GM23338 (cell line): ENCODE results near the gene ECT2. TPM values are rescaled to one million over a fixed set of nuclear protein-coding genes. Genes with fewer than 3 reads are reported as not detected.

ENCODE experiments used
- ATAC-seq: fragments of 200-7000 bp; cut with Tn5 transposase; 3 replicates; pipeline ENCODE4 v1.9.1; 2020
- DNase-seq: peaks from one replicate; pipeline ENCODE4 v3.0.0-alpha.2; 2015; ENCODE audit warnings: low spot score
- H2AFZ ChIP-seq: fragments of 200-600 bp; sonication (generic); 2 replicates; pipeline ENCODE4 v1.8.0; 2016; ENCODE audit warnings: antibody characterized with exemption, mild to moderate bottlenecking, moderate library complexity
- H3F3A ChIP-seq: fragments of 200-600 bp; sonication (generic); replicated peaks from 2 replicates; pipeline ENCODE4 v1.8.0; 2017; ENCODE audit warnings: antibody characterized with exemption, mixed run types, low read depth
- H3K27ac ChIP-seq: fragments of 200-600 bp; sonication (generic); 2 replicates; pipeline ENCODE4 v1.6.1; 2016; ENCODE audit warnings: low read depth
- H3K27me3 ChIP-seq: fragments of 200-600 bp; sonication (generic); 2 replicates; pipeline ENCODE4 v1.8.0; 2016; ENCODE audit warnings: mild to moderate bottlenecking, mixed run types, moderate library complexity; ENCODE audit not compliant: insufficient read depth
- H3K36me3 ChIP-seq: fragments of 200-600 bp; sonication (generic); 2 replicates; pipeline ENCODE4 v1.8.0; 2016; ENCODE audit warnings: mild to moderate bottlenecking; ENCODE audit not compliant: insufficient read depth
- H3K4me1 ChIP-seq: fragments of 200-600 bp; sonication (generic); 2 replicates; pipeline ENCODE4 v1.8.0; 2016; ENCODE audit warnings: mild to moderate bottlenecking, moderate library complexity; ENCODE audit not compliant: insufficient read depth
- H3K4me2 ChIP-seq: fragments of 200-600 bp; sonication (generic); 2 replicates; pipeline ENCODE4 v1.7.1; 2017; ENCODE audit warnings: mixed run types
- H3K4me3 ChIP-seq: fragments of 200-600 bp; sonication (generic); 2 replicates; pipeline ENCODE4 v1.6.1; 2016; ENCODE audit warnings: mixed run types
- H3K79me2 ChIP-seq: fragments of 200-600 bp; sonication (generic); replicated peaks from 2 replicates; pipeline ENCODE4 v1.8.0; 2017; ENCODE audit warnings: mild to moderate bottlenecking; ENCODE audit not compliant: insufficient read depth
- H3K9me2 ChIP-seq: fragments of 200-600 bp; sonication (generic); 2 replicates; pipeline ENCODE4 v1.8.0; 2017; ENCODE audit not compliant: insufficient read depth
- H4K20me1 ChIP-seq: fragments of 200-600 bp; sonication (generic); replicated peaks from 2 replicates; pipeline ENCODE4 v1.8.0; 2017; ENCODE audit warnings: mild to moderate bottlenecking; ENCODE audit not compliant: insufficient read depth
- H3K27ac Mint-ChIP-seq: 2 replicates; pipeline ENCODE4 v1.8.0; 2020; ENCODE audit warnings: inconsistent platforms, mild to moderate bottlenecking, moderate library complexity, mixed read lengths
- H3K27me3 Mint-ChIP-seq: 3 replicates; pipeline ENCODE4 v1.8.0; 2022; ENCODE audit warnings: low read depth, mild to moderate bottlenecking, moderate library complexity, mixed read lengths, inconsistent platforms; ENCODE audit not compliant: insufficient read depth, poor library complexity
- H3K36me3 Mint-ChIP-seq: 3 replicates; pipeline ENCODE4 v1.8.0; 2021; ENCODE audit warnings: low read depth, mild to moderate bottlenecking, inconsistent platforms, moderate library complexity, mixed read lengths
- H3K4me1 Mint-ChIP-seq: 3 replicates; pipeline ENCODE4 v1.8.0; 2020; ENCODE audit warnings: mild to moderate bottlenecking, inconsistent platforms, mixed read lengths
- H3K4me3 Mint-ChIP-seq: 3 replicates; pipeline ENCODE4 v1.8.0; 2021; ENCODE audit warnings: moderate library complexity, mild to moderate bottlenecking, inconsistent platforms, mixed read lengths
- H3K9me3 Mint-ChIP-seq: 3 replicates; pipeline ENCODE4 v1.8.0; 2020; ENCODE audit warnings: moderate library complexity, mild to moderate bottlenecking, inconsistent platforms, mixed read lengths
- CREB1 ChIP-seq: fragments of 250-450 bp; sonication (Bioruptor Pico); IDR thresholded peaks from 2 replicates; pipeline ENCODE4 v1.5.0; 2020; ENCODE audit warnings: low read depth, mild to moderate bottlenecking, moderate library complexity
- CTCF ChIP-seq, 2 experiments: fragments of 200-600 bp in 1 of 2; sonication (generic) in 1 of 2; conservative IDR thresholded peaks; 2 replicates each; pipeline versions ENCODE4 v1.5.1 to v1.6.1; 2016 to 2017; ENCODE audit warnings: antibody characterized with exemption in 2 of 2, low read depth in 2 of 2, mild to moderate bottlenecking in 2 of 2, moderate library complexity in 1 of 2
- ETS1 ChIP-seq: IDR thresholded peaks from 2 replicates; pipeline ENCODE4 v1.6.1; 2016; ENCODE audit warnings: antibody characterized with exemption
- EZH2 ChIP-seq: fragments of 200-600 bp; sonication (generic); IDR thresholded peaks from one replicate; pipeline ENCODE4 v1.8.0; 2017; ENCODE audit warnings: antibody characterized with exemption, mild to moderate bottlenecking, low read depth; ENCODE audit not compliant: unreplicated experiment
- EZH2phosphoT487 ChIP-seq: fragments of 200-600 bp; sonication (generic); IDR thresholded peaks from one replicate; pipeline ENCODE4 v1.8.1; 2018; ENCODE audit warnings: antibody characterized with exemption; ENCODE audit not compliant: unreplicated experiment
- JUNB ChIP-seq: IDR thresholded peaks from one replicate; pipeline ENCODE4 v1.6.1; 2016; ENCODE audit warnings: antibody characterized with exemption; ENCODE audit not compliant: unreplicated experiment
- NANOG ChIP-seq: IDR thresholded peaks from 2 replicates; pipeline ENCODE4 v1.6.1; 2016; ENCODE audit warnings: antibody characterized with exemption, borderline replicate concordance
- POLR2AphosphoS5 ChIP-seq: IDR thresholded peaks from 2 replicates; pipeline ENCODE4 v1.6.1; 2016; ENCODE audit warnings: antibody characterized with exemption, low read depth
- STAT1 ChIP-seq: IDR thresholded peaks from one replicate; pipeline ENCODE4 v1.6.1; 2016; ENCODE audit warnings: antibody characterized with exemption; ENCODE audit not compliant: unreplicated experiment
- ZNF114 ChIP-seq: fragments of 250-450 bp; sonication (Bioruptor Pico); IDR thresholded peaks from 2 replicates; pipeline ENCODE4 v1.5.0; 2020; ENCODE audit warnings: mild to moderate bottlenecking, moderate library complexity
- ZNF331 ChIP-seq: fragments of 250-450 bp; sonication (Bioruptor Pico); IDR thresholded peaks from 2 replicates; pipeline ENCODE4 v1.5.0; 2020; ENCODE audit warnings: low read depth, mild to moderate bottlenecking, moderate library complexity
- ZNF462 ChIP-seq: fragments of 250-450 bp; sonication (Bioruptor Pico); IDR thresholded peaks from 2 replicates; pipeline ENCODE4 v1.5.0; 2020; ENCODE audit warnings: mild to moderate bottlenecking, moderate library complexity
- polyA plus RNA-seq: library from polyadenylated mRNA; unstranded; fragments of >200 nt; fragmentation: Nextera tagmentation; extraction: Ambion mirVana; gene quantifications from 2 replicates; pipeline ENCODE4 v1.2.1, GENCODE V29; 2016
- total RNA-seq: library from RNA; depleted of rRNA; stranded (reverse); fragments of >200 nt; shearing (Covaris generic); gene quantifications from 2 replicates; pipeline ENCODE4 v1.2.3, GENCODE V29; 2014
- TF ChIP-seq, protein P1 (sequence below): IDR thresholded peaks from one replicate; pipeline ENCODE4 v1.6.1; 2018; ENCODE audit warnings: antibody characterized with exemption; ENCODE audit not compliant: unreplicated experiment

Gene ECT2
- total and polyA plus RNA-seq, 2 experiments from 2014 or later: 102 to 111 TPM

- H3K27ac Mint-ChIP-seq: no peak overlapping the region; the same call in 1 of the 2 replicates
- Histone ChIP-seq H3K79me2 (no peaks in the 10 kb centered on the region), H2AFZ (no peak overlapping the region), H3K4me3 (no peak overlapping the region), H3F3A (no peaks in the 10 kb centered on the region), H3K9me2 (peaks cover 5% of the 10 kb centered on the region; the same call in 1 of the 2 replicates), H3K4me1 (no peaks in the 10 kb centered on the region), H3K27ac (no peak overlapping the region), H3K27me3 (no peaks in the 10 kb centered on the region), H3K36me3 (peaks cover 5% of the 10 kb centered on the region; the same call in 1 of the 2 replicates), H3K4me2 (no peak overlapping the region), H4K20me1 (no peaks in the 10 kb centered on the region)
- no peak overlapping the region for H3K4me3 Mint-ChIP-seq
- DNase-seq (no peak), ATAC-seq (no peak)
- H3K4me1 Mint-ChIP-seq: peaks cover 5% of the 10 kb centered on the region; the same call in 2 of the 3 replicates
- H3K27me3 Mint-ChIP-seq: peaks cover 4% of the 10 kb centered on the region
- peaks cover 29% of the 10 kb centered on the region; the same call in 2 of the 3 replicates for H3K36me3 Mint-ChIP-seq
- peaks cover 16% of the 10 kb centered on the region; the same call in 2 of the 3 replicates for H3K9me3 Mint-ChIP-seq
- TF ChIP-seq EZH2 (no peak), CTCF (conservative IDR thresholded peaks at IDR 0.05; ENCODE audit: low read depth in 2 of 2) (no peak), ZNF114 (CRISPR knock-in tag) (no peak), JUNB (no peak), ZNF462 (CRISPR knock-in tag) (no peak), STAT1 (no peak), NANOG (no peak), ETS1 (no peak), ZNF331 (CRISPR knock-in tag) (no peak), CREB1 (CRISPR knock-in tag) (no peak), POLR2AphosphoS5 (no peak), EZH2phosphoT487 (no peak)
- TF ChIP-seq, protein P1, sequence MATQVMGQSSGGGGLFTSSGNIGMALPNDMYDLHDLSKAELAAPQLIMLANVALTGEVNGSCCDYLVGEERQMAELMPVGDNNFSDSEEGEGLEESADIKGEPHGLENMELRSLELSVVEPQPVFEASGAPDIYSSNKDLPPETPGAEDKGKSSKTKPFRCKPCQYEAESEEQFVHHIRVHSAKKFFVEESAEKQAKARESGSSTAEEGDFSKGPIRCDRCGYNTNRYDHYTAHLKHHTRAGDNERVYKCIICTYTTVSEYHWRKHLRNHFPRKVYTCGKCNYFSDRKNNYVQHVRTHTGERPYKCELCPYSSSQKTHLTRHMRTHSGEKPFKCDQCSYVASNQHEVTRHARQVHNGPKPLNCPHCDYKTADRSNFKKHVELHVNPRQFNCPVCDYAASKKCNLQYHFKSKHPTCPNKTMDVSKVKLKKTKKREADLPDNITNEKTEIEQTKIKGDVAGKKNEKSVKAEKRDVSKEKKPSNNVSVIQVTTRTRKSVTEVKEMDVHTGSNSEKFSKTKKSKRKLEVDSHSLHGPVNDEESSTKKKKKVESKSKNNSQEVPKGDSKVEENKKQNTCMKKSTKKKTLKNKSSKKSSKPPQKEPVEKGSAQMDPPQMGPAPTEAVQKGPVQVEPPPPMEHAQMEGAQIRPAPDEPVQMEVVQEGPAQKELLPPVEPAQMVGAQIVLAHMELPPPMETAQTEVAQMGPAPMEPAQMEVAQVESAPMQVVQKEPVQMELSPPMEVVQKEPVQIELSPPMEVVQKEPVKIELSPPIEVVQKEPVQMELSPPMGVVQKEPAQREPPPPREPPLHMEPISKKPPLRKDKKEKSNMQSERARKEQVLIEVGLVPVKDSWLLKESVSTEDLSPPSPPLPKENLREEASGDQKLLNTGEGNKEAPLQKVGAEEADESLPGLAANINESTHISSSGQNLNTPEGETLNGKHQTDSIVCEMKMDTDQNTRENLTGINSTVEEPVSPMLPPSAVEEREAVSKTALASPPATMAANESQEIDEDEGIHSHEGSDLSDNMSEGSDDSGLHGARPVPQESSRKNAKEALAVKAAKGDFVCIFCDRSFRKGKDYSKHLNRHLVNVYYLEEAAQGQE: no peak
These were observed 73.7 kb downstream of the ECT2 start for GRCh38 chr3:172824229-172824628.
